ENCODE measurements around the gene BYSL. TPM values are rescaled to one million over a fixed set of nuclear protein-coding genes. Genes with fewer than 3 reads are reported as not detected.

The BYSL gene
- total and polyA plus RNA-seq, 9 of the 15 experiments (the other 6 are each of a cell fraction or from before 2014, with no cell fraction given) = 22.2 to 92.3 (median 53.4) TPM

GRCh38 chr6:41967312-41968287, 46.3 kb downstream of the BYSL start (continued):
- TF ChIP-seq SREBF1 (IDR thresholded peaks at IDR 0.05; ENCODE audit: borderline replicate concordance, low read depth, low read length) = no peak
- TF ChIP-seq DNMT1 (IDR thresholded peaks at IDR 0.05) = peak; percentile 34; the same call in 1 of the 2 replicates
- TF ChIP-seq CTCF (IDR thresholded peaks at IDR 0.05 in 2 of 3, conservative IDR thresholded peaks at IDR 0.05 in 1 of 3; ENCODE audit: insufficient read depth in 2 of 3, low read depth in 1 of 3, low read length in 3 of 3) = peak in 1 of 3 experiments; percentile 36; a peak in 2 of 6 replicates
- no peak for TF ChIP-seq POLR3G (IDR thresholded peaks at IDR 0.05; ENCODE audit: extremely low read depth, insufficient read length, insufficient replicate concordance)
- 0 out of 2 replicates have a peak, but pooled peaks have one; percentile 40 for TF ChIP-seq SMARCE1 (IDR thresholded peaks at IDR 0.05)
- TF ChIP-seq ATF1 (CRISPR knock-in tag; IDR thresholded peaks at IDR 0.05) = no peak
- TF ChIP-seq ATF1 (tag; IDR thresholded peaks at IDR 0.05) = peak; percentile 61
- TF ChIP-seq NFE2 (IDR thresholded peaks at IDR 0.05; ENCODE audit: low read depth) = peak; percentile 83
- peak; percentile 62; the same call in 1 of the 2 replicates for TF ChIP-seq MAFG (tag; conservative IDR thresholded peaks at IDR 0.05)
- TF ChIP-seq DEAF1 (CRISPR knock-in tag; IDR thresholded peaks at IDR 0.05) = peak; percentile 37; the same call in 1 of the 2 replicates
- TF ChIP-seq FOXM1 (IDR thresholded peaks at IDR 0.05; ENCODE audit: low read depth) = 0 out of 2 replicates have a peak, but pooled peaks have one; percentile 12
- TF ChIP-seq FOXM1 (CRISPR knock-in tag; IDR thresholded peaks at IDR 0.05; ENCODE audit: low read depth) = no peak
- TF ChIP-seq GABPA (tag; conservative IDR thresholded peaks at IDR 0.05; ENCODE audit: low read depth) = peak; percentile 65
- TF ChIP-seq RBBP5 (IDR thresholded peaks at IDR 0.05; ENCODE audit: borderline replicate concordance, insufficient read depth, low read length, poor library complexity, severe bottlenecking) = peak; percentile 26
- TF ChIP-seq ARNT (IDR thresholded peaks at IDR 0.05) = peak in 1 of 2 experiments; percentile 37; a peak in 1 of 4 replicates
- TF ChIP-seq L3MBTL2 (IDR thresholded peaks at IDR 0.05) = peak; percentile 51
- TF ChIP-seq ETV6 (IDR thresholded peaks at IDR 0.05; ENCODE audit: borderline replicate concordance in 1 of 2, low read depth in 2 of 2, low read length in 1 of 2) = peak in 1 of 2 experiments; percentile 40; a peak in 1 of 4 replicates
- no peak for TF ChIP-seq ETV6 (CRISPR knock-in tag; IDR thresholded peaks at IDR 0.05; ENCODE audit: borderline replicate concordance)
- TF ChIP-seq ATF4 (CRISPR knock-in tag; IDR thresholded peaks at IDR 0.05) = peak; percentile 66; the same call in 1 of the 2 replicates
- TF ChIP-seq KLF13 (tag; IDR thresholded peaks at IDR 0.05; ENCODE audit: borderline replicate concordance, low read depth) = no peak
- peak; percentile 3; the same call in 1 of the 2 replicates for TF ChIP-seq STAT5B (CRISPR knock-in tag; IDR thresholded peaks at IDR 0.05)
- peak; percentile 42; the same call in 1 of the 2 replicates for TF ChIP-seq MYC (IDR thresholded peaks at IDR 0.05; ENCODE audit: low read depth, low read length)
- no peak for TF ChIP-seq MYC (CRISPR knock-in tag; IDR thresholded peaks at IDR 0.05; ENCODE audit: borderline replicate concordance, low read depth)
- 0 out of 2 replicates have a peak, but pooled peaks have one; percentile 5 for TF ChIP-seq GATAD2B (IDR thresholded peaks at IDR 0.05; ENCODE audit: borderline replicate concordance)
